ENCODE measurements around the gene OAS3.

Gene OAS3

GRCh38 chr12:112938751-112939150 lies 477 bp downstream of the OAS3 start:
- H3K27me3 ChIP-seq (ENCODE audit: insufficient read depth, low read depth): no peaks in the 10 kb centered on the region
- no peak overlapping the region for H3K27ac ChIP-seq
- H3K9ac ChIP-seq: no peak overlapping the region
- no peak overlapping the region for H3K4me2 ChIP-seq
- H3K4me3 ChIP-seq (IDR thresholded peaks at IDR 0.05; ENCODE audit: insufficient read depth, low read depth, low read length): no peak overlapping the region
- TF ChIP-seq, protein P1, sequence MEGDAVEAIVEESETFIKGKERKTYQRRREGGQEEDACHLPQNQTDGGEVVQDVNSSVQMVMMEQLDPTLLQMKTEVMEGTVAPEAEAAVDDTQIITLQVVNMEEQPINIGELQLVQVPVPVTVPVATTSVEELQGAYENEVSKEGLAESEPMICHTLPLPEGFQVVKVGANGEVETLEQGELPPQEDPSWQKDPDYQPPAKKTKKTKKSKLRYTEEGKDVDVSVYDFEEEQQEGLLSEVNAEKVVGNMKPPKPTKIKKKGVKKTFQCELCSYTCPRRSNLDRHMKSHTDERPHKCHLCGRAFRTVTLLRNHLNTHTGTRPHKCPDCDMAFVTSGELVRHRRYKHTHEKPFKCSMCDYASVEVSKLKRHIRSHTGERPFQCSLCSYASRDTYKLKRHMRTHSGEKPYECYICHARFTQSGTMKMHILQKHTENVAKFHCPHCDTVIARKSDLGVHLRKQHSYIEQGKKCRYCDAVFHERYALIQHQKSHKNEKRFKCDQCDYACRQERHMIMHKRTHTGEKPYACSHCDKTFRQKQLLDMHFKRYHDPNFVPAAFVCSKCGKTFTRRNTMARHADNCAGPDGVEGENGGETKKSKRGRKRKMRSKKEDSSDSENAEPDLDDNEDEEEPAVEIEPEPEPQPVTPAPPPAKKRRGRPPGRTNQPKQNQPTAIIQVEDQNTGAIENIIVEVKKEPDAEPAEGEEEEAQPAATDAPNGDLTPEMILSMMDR (conservative IDR thresholded peaks at IDR 0.05; ENCODE audit: low read depth, low read length): no peak
- no peaks in the 10 kb centered on the region for H3K36me3 ChIP-seq (ENCODE audit: insufficient read depth)
- H3K4me1 ChIP-seq (ENCODE audit: low read depth, poor library complexity, severe bottlenecking): no peaks in the 10 kb centered on the region
- H4K20me1 ChIP-seq (ENCODE audit: insufficient read depth): no peaks in the 10 kb centered on the region
- H3K79me2 ChIP-seq (ENCODE audit: insufficient read depth, low read depth): no peaks in the 10 kb centered on the region
- H2AFZ ChIP-seq (ENCODE audit: low read depth): no peak overlapping the region

DNA sequence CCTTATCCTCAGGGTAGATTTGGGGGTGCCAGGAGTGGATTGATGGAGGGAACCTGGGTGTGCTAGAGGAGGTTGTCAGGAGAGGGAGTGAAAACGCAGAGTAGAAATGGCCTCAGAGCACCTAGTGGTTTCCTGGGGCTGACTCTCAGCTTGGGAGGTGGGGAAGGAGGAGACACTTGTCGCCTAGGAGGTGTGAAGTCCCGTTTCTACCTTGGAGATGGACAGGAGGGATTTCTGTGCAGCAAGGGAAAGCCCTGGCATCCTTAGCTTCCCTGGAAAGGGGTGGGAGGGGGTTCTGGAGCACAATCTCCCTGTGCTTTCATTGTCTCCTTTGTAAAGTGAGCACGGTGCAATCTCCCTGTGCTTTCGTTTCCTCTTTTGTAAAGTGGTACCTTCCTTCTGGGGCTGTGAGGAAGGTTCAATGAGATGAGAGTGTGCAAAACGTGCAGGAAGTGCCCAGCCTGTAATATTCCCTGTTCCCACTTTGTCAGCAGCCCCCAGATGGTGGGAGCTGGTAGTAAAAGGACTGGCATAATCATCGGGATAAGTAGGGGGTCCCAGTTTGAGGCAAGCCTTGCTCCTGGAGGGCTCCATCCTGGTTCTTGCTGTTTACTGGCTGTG lies 1.6 kb downstream of the OAS3 start:
- Histone ChIP-seq H2AFZ (ENCODE audit: low read depth) (no peak overlapping the region), H3K27me3 (ENCODE audit: insufficient read depth, low read depth) (no peaks in the 10 kb centered on the region), H3K9ac (no peak overlapping the region), H3K36me3 (ENCODE audit: insufficient read depth) (no peaks in the 10 kb centered on the region), H3K4me1 (ENCODE audit: low read depth, poor library complexity, severe bottlenecking) (no peaks in the 10 kb centered on the region), H3K4me2 (no peak overlapping the region), H3K79me2 (ENCODE audit: insufficient read depth, low read depth) (no peaks in the 10 kb centered on the region), H4K20me1 (ENCODE audit: insufficient read depth) (no peaks in the 10 kb centered on the region), H3K4me3 (IDR thresholded peaks at IDR 0.05; ENCODE audit: insufficient read depth, low read depth, low read length) (no peak overlapping the region), H3K27ac (no peak overlapping the region)
- TF ChIP-seq, protein P1 (conservative IDR thresholded peaks at IDR 0.05; ENCODE audit: low read depth, low read length): no peak

- Histone ChIP-seq H2AFZ (ENCODE audit: low read depth) (no peak overlapping the region), H3K4me3 (IDR thresholded peaks at IDR 0.05; ENCODE audit: insufficient read depth, low read depth, low read length) (no peak overlapping the region), H3K36me3 (ENCODE audit: insufficient read depth) (no peaks in the 10 kb centered on the region), H3K27me3 (ENCODE audit: insufficient read depth, low read depth) (no peaks in the 10 kb centered on the region), H3K79me2 (ENCODE audit: insufficient read depth, low read depth) (no peaks in the 10 kb centered on the region), H3K4me2 (no peak overlapping the region), H3K9ac (no peak overlapping the region), H4K20me1 (ENCODE audit: insufficient read depth) (no peaks in the 10 kb centered on the region), H3K4me1 (ENCODE audit: low read depth, poor library complexity, severe bottlenecking) (no peaks in the 10 kb centered on the region), H3K27ac (no peak overlapping the region)
- TF ChIP-seq, protein P1 (conservative IDR thresholded peaks at IDR 0.05; ENCODE audit: low read depth, low read length): no peak
Observed at GRCh38 chr12:112941528-112942335, 3.5 kb downstream of the OAS3 start.

- no peaks in the 10 kb centered on the region for H4K20me1 ChIP-seq (ENCODE audit: insufficient read depth)
- H3K4me3 ChIP-seq (IDR thresholded peaks at IDR 0.05; ENCODE audit: insufficient read depth, low read depth, low read length): no peak overlapping the region
- H3K4me2 ChIP-seq: no peak overlapping the region
- TF ChIP-seq, protein P1 (conservative IDR thresholded peaks at IDR 0.05; ENCODE audit: low read depth, low read length): no peak
- no peak overlapping the region for H3K9ac ChIP-seq
- H3K79me2 ChIP-seq (ENCODE audit: insufficient read depth, low read depth): no peaks in the 10 kb centered on the region
- no peak overlapping the region for H2AFZ ChIP-seq (ENCODE audit: low read depth)
- no peaks in the 10 kb centered on the region for H3K4me1 ChIP-seq (ENCODE audit: low read depth, poor library complexity, severe bottlenecking)
- H3K36me3 ChIP-seq (ENCODE audit: insufficient read depth): no peaks in the 10 kb centered on the region
- no peaks in the 10 kb centered on the region for H3K27me3 ChIP-seq (ENCODE audit: insufficient read depth, low read depth)
- H3K27ac ChIP-seq: no peak overlapping the region
Observed at GRCh38 chr12:112942572-112942971, 4.3 kb downstream of the OAS3 start.

Data from KMS-11 (cell line).